ENCODE data around the gene PRPF38B.

PRPF38B gene

GRCh38 chr1:108732398-108732797, 40.3 kb downstream of the PRPF38B start:
- H3K27ac Mint-ChIP-seq = no peak overlapping the region
- no peak overlapping the region for H3K4me3 Mint-ChIP-seq
- no peaks in the 10 kb centered on the region for H3K36me3 Mint-ChIP-seq (ENCODE audit: low read depth)
- H3K4me1 Mint-ChIP-seq = peaks cover 9% of the 10 kb centered on the region
- peaks cover 4% of the 10 kb centered on the region for H3K27me3 Mint-ChIP-seq (ENCODE audit: low read depth)
- no peak for TF ChIP-seq CTCF (IDR thresholded peaks at IDR 0.05; ENCODE audit: unreplicated experiment in 3 of 3)
- H3K9me3 Mint-ChIP-seq = no peaks in the 10 kb centered on the region

GRCh38 chr1:108734171-108734865, 42.2 kb downstream of the PRPF38B start:
- Mint-ChIP-seq H3K4me3 (no peak overlapping the region), H3K27me3 (ENCODE audit: low read depth) (peaks cover 4% of the 10 kb centered on the region), H3K36me3 (ENCODE audit: low read depth) (no peaks in the 10 kb centered on the region), H3K9me3 (no peaks in the 10 kb centered on the region), H3K4me1 (peaks cover 9% of the 10 kb centered on the region), H3K27ac (no peak overlapping the region)
- TF ChIP-seq CTCF (IDR thresholded peaks at IDR 0.05; ENCODE audit: unreplicated experiment in 3 of 3) = no peak

- H3K36me3 Mint-ChIP-seq (ENCODE audit: low read depth) = no peaks in the 10 kb centered on the region
- no peak for TF ChIP-seq CTCF (IDR thresholded peaks at IDR 0.05; ENCODE audit: unreplicated experiment in 3 of 3)
- H3K4me1 Mint-ChIP-seq = no peaks in the 10 kb centered on the region
- H3K27me3 Mint-ChIP-seq (ENCODE audit: low read depth) = peaks cover 3% of the 10 kb centered on the region
- no peak overlapping the region for H3K4me3 Mint-ChIP-seq
- no peaks in the 10 kb centered on the region for H3K9me3 Mint-ChIP-seq
- peak overlapping the region in 1 of 3 experiments; percentile 9 for H3K27ac Mint-ChIP-seq
Observed at GRCh38 chr1:108742253-108742652, 50.1 kb downstream of the PRPF38B start.

- Mint-ChIP-seq H3K27ac (peak overlapping the region; percentile 94 to 99 (median 94)), H3K36me3 (ENCODE audit: low read depth) (peaks cover 2% of the 10 kb centered on the region), H3K4me3 (peak overlapping the region; percentile 91 to 97 (median 97)), H3K4me1 (peaks cover 9% of the 10 kb centered on the region), H3K27me3 (ENCODE audit: low read depth) (peaks cover 2% of the 10 kb centered on the region), H3K9me3 (no peaks in the 10 kb centered on the region)
- no peak for TF ChIP-seq CTCF (IDR thresholded peaks at IDR 0.05; ENCODE audit: unreplicated experiment in 3 of 3)
Observed at GRCh38 chr1:108745980-108746381, 53.9 kb downstream of the PRPF38B start.

GRCh38 chr1:108746382-108747170, 54.5 kb downstream of the PRPF38B start, which contains the start of gene STXBP3:
Gene STXBP3 (plus strand): TSS chr1:108746674. CDS start chr1:108746738, 64 bp downstream.
- Mint-ChIP-seq H3K4me3 (peak within 1 kb of the TSS; percentile 96 to 97 (median 97)), H3K4me1 (peaks cover 11% of the 10 kb centered on the region), H3K27ac (peak within 1 kb of the TSS; percentile 94 to 100 (median 99)), H3K9me3 (no peaks in the 10 kb centered on the region), H3K27me3 (ENCODE audit: low read depth) (no peaks in the 10 kb centered on the region), H3K36me3 (ENCODE audit: low read depth) (peaks cover 3% of the 10 kb centered on the region)
- TF ChIP-seq CTCF (IDR thresholded peaks at IDR 0.05; ENCODE audit: unreplicated experiment in 3 of 3) = peak; percentile 96 to 98 (median 98)

Measured in nephron (organoid).